Hepatic stellate cell (primary cell): ENCODE data around the gene LRATD1.
"Not testable (repeated sequence)": the region's sequence is repeated elsewhere in the genome, so short reads cannot be mapped to it uniquely, and the experiment has no call there.

ENCODE experiments used
- DNase-seq: peaks from one replicate; pipeline ENCODE4 v3.0.0; 2011; ENCODE audit warnings: low spot score

The LRATD1 gene

DNA sequence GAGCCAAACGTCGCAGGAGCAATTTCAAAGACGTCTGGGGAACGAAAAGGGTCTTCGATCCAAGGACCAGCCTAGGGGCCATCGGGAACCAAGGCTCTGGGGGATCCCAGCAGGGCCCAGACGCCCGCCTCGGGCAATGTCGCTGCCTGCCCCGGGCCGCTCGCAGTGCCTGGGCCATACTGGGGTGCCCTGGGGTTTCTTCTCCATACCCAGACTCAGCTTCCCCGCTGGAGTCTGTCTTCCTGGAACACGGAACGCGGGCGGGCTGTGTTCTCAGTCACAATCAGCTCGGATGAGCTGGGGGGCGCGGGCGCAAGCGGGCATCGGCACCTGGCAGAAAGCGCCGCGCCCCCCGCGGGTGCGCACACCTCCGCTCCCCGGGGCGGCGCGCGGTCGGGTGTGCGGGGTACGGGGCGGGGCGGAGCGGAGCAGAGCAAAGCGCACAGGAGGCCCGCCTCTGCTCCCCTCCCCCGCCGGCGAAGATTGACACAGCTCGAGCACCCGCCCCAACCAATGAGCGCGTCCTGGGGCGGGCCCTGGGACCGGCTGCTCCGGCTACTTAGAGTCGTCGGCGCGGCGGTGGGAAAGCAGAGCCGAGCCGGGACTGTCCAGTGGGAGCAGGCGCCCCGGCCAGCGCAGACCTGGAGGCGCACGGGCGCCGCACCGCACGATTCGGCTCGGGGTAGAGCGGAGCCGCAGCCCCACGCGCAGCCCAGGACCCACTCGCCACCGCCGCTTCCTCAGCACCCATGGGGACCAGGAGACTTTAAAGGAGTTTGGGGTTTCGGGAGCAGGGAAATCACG lies at the start of gene LRATD1:
LRATD1 (plus strand) TSS at position 585 of the 804 bp plus-strand sequence. CDS start 1,263 bp downstream, outside the sequence.
- DNase-seq: peak; percentile 70

GRCh38 chr2:14583059-14583458 lies 49.5 kb upstream of the LRATD1 start:
- no peak for DNase-seq

GRCh38 chr2:14583802-14584201 lies 48.7 kb upstream of the LRATD1 start:
- no peak for DNase-seq

DNA sequence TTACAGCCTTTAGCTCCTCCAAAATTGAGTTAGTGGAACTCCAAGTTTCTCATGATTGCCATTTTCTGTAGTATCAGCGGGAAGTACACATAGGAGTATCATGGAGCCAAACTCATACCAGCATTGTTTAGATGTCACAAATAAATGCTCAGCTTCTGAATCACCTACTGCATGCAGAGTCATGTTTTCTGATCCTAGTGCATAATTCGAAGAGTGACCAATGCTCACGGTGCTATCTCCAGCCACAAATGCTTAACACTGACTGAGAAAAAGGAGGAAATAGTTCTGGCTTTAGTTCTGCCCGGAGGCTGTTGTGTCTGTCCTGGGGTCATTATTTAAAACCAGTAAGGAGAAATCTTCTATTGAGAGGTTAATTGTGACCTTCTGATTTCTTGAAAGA lies 45.4 kb upstream of the LRATD1 start:
- DNase-seq: no peak

- no peak for DNase-seq
Measured at GRCh38 chr2:14601156-14601770, 31.3 kb upstream of the LRATD1 start.

- no peak for DNase-seq
Measured at GRCh38 chr2:14602309-14602708, 30.2 kb upstream of the LRATD1 start.

GRCh38 chr2:14603676-14604075 lies 28.8 kb upstream of the LRATD1 start:
- DNase-seq: no peak

- DNase-seq: no peak
Measured at GRCh38 chr2:14608245-14608644, 24.3 kb upstream of the LRATD1 start.

GRCh38 chr2:14614017-14614416 lies 18.5 kb upstream of the LRATD1 start:
- DNase-seq: no peak

DNA sequence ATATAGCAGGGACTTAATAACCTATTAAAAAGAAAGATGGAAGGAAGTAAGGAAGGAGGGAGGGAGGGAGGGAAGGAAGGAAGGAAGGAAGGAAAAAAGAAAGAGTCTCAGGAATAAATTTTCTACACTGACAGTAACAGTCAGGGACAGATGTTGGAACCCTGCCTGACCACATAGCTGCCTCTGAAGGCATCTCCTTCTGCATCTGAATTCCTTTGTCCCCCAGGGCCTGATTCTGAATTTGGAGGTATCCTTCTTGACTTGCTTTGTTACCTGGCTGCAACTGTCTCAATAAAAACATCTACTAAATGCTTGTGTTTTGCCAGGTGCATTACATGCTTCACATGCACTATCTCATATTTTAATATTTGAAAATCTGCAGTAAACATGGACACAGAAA lies 17.4 kb upstream of the LRATD1 start:
- no peak for DNase-seq

DNA sequence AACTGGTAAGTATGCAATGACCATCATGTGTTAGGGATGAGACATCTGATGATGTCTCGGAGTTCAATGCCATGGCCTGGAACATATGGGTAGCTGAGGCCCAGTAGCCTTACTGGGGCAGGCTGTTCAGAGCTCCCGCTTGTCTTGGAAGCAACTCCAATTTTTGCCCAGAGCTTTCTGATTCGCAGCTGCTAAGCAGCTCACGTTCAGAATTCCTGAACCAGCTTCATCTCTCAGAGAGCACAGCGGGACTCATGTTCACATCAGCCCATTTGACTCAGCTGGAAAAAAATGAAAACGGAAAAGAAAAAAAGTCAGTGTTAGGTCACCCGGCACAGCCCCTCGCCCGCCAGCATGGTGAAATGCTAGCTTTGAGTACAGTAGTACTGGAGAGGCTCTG lies 16.8 kb upstream of the LRATD1 start:
- DNase-seq: no peak

GRCh38 chr2:14616342-14616741 lies 16.2 kb upstream of the LRATD1 start:
- DNase-seq: no peak

DNA sequence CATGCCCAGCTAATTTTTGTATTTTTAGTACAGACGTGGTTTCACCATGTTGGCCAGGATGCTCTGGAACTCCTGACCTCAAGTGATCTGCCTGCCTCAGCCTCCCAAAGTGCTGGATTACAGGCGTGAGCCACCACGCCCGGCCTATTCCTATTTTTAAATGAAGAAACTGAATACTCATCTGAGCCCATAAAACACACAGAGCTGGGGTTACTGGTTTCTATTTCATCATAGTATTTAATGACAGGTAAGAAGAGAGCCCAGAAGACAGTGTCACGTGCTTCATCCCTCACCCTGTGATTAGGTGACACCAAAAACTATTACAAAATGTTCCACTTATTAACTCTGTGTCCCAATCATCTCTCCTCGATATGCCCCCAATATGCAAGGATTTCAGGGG lies 15.6 kb upstream of the LRATD1 start:
- DNase-seq: no peak

DNA sequence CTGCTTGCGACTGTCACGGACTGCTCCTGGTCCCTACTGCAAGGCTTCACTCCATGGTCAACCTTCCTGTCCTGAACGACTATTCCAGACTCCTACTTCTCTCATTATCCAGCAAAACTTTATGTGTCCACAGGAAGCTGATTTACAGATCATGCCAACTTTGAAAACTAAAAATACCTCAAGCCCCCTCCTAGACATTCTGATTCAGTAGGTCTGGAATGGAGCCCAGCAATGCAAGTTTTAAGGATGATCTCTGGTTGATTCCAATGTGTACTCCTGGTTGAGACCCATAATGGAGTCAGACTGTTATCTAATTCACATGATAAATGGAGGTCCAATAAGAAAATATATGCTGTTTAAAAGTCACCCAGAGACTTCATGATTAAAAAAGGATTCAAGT lies 13.1 kb upstream of the LRATD1 start:
- no peak for DNase-seq

GRCh38 chr2:14621114-14621513 lies 11.4 kb upstream of the LRATD1 start:
- DNase-seq: no peak

DNA sequence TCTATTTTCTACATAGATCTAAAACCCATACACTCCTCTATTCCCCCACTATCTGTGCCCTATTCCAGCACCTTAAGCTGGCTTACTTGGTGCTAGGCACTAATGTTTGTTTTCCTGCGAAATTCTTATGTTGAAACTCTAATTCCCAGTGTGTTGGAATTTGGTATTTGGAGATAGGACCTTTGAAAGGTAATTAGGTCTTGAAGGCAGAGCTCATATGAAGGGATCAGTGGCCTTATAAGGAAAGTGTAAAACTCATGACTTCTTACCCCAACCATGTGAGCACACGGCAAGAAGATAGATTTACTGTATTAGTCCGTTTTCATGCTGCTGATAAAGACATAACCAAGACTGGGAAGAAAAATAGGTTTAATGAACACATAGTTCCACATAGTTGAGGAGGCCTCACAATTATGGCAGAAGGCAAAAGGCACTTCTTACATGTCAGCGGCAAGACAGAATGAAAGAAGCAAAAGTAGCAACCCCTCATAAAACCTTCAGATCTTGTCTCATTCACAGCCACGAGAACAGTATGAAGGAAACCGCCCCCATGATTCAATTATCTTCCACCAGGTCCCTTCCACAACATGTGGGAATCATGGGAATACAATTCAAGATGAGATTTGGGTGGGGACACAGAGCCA lies 10.5 kb upstream of the LRATD1 start:
- DNase-seq: no peak

DNA sequence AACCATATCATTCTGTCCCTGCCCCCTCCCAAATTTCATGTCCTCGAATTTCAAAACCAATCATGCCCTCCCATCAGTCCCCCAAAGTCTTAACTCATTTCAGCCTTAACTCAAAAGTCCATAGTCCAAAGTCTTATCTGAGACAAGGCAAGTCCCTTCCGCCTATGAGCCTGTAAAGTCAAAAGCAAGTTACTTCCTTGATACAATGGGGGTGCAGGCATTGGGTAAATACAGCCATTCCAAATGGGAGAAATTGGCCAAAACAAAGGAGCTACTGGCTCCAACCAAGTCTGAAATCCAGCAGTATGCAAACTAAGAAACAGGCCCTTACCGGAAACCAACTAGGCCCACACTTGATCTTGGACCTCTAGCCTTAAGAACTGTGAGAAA lies 10.0 kb upstream of the LRATD1 start:
- DNase-seq: not testable (repeated sequence)

- no peak for DNase-seq
Measured at GRCh38 chr2:14623237-14623636, 9.3 kb upstream of the LRATD1 start.

- no peak for DNase-seq
Measured at GRCh38 chr2:14626873-14627272, 5.6 kb upstream of the LRATD1 start.

DNA sequence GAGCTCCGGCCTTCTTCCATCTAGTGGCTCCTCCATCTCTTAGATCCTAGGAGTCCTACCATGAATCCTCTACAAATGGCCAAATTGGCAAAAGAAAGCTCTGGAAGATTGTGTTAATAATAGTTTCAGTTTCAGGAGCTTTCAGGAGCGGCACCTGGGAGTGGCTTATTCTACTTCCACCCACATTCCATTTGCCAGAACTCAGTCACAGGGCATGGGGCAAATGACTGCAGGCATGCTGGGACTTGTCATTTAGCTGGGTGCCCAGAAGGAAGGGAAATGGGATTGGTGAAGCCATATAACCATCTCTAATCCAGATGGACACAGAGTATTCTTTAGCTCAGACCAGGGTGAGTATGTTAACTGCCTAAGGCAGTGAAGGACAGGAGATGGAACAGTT lies 3.6 kb upstream of the LRATD1 start:
- no peak for DNase-seq

DNA sequence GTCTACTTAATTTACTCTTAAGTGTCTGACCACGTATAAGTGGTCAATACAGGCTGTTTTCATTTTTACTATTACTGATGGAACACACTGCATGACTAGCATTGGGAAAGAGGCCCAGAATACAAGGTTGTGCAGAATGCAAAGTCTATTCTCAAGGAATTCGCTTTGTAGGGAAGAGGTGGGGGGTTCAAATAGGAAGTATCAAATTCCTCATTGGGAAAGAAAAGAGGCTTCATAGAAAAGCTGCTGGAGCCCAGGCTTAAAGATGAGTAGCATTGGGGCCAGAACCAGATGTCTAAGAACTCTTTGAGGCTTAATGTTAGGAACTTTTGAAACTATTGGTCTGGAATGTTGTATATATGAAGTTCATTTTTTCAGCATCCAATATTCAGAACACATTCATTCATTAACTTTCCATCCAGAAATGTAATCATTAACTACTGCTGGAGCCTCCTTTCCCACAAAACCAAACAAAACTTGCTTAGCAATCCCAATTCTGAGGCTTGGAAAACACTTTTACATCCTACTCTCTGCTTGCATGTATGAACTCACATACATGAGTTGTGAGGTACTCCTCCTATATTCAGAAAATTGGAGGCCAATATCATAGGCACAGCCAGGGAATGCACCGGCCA lies 994 bp upstream of the LRATD1 start:
- DNase-seq: no peak

DNA sequence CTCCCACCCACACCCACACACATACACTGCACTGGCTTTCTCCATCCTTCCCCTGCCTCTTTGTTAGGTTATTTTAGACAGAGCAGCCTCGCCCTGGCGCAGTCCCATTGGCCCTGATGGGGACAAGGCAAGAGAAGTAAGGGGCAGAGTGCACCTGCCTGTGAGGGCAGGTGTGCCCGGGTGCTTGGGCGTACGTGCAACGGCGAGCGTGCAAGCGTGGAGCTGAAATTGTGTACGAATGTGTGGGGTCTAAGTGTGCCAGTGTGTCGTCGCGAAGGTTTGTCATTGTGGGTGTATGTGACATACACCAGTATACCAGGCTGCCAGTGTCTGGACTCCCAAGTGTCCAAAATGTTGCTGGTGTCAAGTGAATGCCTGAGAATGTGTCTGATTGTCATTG lies 544 bp downstream of the LRATD1 start:
- DNase-seq: peak; percentile 4
